PC-3 (cell line): ENCODE measurements around the gene DSEL.

ENCODE experiments used
- EZH2 ChIP-seq: fragments of 300-600 bp; sonication (generic); IDR thresholded peaks from one replicate; pipeline ENCODE4 v1.6.1; 2017; ENCODE audit warnings: antibody characterized with exemption, mild to moderate bottlenecking, low read length; ENCODE audit not compliant: unreplicated experiment
- EZH2phosphoT487 ChIP-seq: fragments of 300-600 bp; sonication (generic); IDR thresholded peaks from 2 replicates; pipeline ENCODE4 v1.6.1; 2018; ENCODE audit warnings: mild to moderate bottlenecking, antibody characterized with exemption, low read length, borderline replicate concordance
- TF ChIP-seq, protein P1 (sequence below): fragments of 300-600 bp; sonication (generic); conservative IDR thresholded peaks from 2 replicates; pipeline ENCODE4 v1.5.1; 2017; ENCODE audit warnings: antibody characterized with exemption, low read depth, mild to moderate bottlenecking, low read length

DNA sequence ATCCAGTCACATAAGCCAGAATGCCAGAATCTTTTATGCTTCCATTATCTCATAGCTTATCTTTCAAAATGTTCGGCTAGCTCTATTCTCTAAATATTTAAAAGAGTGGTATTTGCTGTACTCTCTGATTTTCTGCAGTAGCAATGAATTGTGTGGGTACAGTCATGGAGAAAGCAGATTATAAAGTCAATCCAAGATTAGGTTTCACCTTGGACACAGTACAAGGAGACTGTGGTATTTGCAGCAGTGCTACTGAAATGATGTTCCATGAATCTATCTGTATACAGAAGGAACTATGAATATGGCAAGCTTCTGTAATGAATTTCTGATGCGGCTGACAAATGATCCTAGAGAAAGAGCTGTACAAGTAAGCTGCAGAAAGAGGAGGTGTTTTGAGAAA lies 15.4 kb upstream of the DSEL start:
- TF ChIP-seq, protein P1, sequence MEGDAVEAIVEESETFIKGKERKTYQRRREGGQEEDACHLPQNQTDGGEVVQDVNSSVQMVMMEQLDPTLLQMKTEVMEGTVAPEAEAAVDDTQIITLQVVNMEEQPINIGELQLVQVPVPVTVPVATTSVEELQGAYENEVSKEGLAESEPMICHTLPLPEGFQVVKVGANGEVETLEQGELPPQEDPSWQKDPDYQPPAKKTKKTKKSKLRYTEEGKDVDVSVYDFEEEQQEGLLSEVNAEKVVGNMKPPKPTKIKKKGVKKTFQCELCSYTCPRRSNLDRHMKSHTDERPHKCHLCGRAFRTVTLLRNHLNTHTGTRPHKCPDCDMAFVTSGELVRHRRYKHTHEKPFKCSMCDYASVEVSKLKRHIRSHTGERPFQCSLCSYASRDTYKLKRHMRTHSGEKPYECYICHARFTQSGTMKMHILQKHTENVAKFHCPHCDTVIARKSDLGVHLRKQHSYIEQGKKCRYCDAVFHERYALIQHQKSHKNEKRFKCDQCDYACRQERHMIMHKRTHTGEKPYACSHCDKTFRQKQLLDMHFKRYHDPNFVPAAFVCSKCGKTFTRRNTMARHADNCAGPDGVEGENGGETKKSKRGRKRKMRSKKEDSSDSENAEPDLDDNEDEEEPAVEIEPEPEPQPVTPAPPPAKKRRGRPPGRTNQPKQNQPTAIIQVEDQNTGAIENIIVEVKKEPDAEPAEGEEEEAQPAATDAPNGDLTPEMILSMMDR = no peak
- TF ChIP-seq EZH2 (no peak), EZH2phosphoT487 (no peak)
